ENCODE measurements around the gene RBBP5.

GRCh38 chr1:205049479-205049878 is 72.3 kb downstream of the RBBP5 start:
- TF ChIP-seq, protein P1, sequence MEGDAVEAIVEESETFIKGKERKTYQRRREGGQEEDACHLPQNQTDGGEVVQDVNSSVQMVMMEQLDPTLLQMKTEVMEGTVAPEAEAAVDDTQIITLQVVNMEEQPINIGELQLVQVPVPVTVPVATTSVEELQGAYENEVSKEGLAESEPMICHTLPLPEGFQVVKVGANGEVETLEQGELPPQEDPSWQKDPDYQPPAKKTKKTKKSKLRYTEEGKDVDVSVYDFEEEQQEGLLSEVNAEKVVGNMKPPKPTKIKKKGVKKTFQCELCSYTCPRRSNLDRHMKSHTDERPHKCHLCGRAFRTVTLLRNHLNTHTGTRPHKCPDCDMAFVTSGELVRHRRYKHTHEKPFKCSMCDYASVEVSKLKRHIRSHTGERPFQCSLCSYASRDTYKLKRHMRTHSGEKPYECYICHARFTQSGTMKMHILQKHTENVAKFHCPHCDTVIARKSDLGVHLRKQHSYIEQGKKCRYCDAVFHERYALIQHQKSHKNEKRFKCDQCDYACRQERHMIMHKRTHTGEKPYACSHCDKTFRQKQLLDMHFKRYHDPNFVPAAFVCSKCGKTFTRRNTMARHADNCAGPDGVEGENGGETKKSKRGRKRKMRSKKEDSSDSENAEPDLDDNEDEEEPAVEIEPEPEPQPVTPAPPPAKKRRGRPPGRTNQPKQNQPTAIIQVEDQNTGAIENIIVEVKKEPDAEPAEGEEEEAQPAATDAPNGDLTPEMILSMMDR (IDR thresholded peaks at IDR 0.05) = no peak
- TF ChIP-seq POLR2A (IDR thresholded peaks at IDR 0.05; ENCODE audit: low read depth) = no peak
- no peak for TF ChIP-seq POLR2AphosphoS5 (IDR thresholded peaks at IDR 0.05)

Data from esophagus muscularis mucosa (tissue), 3 donors.